ENCODE measurements around the gene ZNF275. TPM values are rescaled to one million over a fixed set of nuclear protein-coding genes. Genes with fewer than 3 reads are reported as not detected.

Gene ZNF275
- total RNA-seq, 2 experiments from 2014 or later, result 19.6 to 20.2 TPM

GRCh38 chrX:153333266-153333665, 687 bp upstream of the ZNF275 start:
- ChIA-PET POLR2A (no interaction called here), CTCF (ENCODE audit: unreplicated experiment) (no interaction called here)
- 0 out of 2 replicates have a peak overlapping the region, but pooled peaks have one; percentile 16 for H2AFZ ChIP-seq (ENCODE audit: low read length)
- H3K4me3 ChIP-seq (ENCODE audit: low read depth, low read length, poor library complexity, severe bottlenecking), result peak overlapping the region; percentile 84
- no TSS peak for BruUV-seq (replicated peaks)
- no peaks in the 10 kb centered on the region for H3K9me3 ChIP-seq (ENCODE audit: low read length)
- no peaks in the 10 kb centered on the region; the same call in 1 of the 2 replicates for H3K9me2 ChIP-seq (ENCODE audit: insufficient read depth, low read length)
- H4K20me1 ChIP-seq (ENCODE audit: insufficient read depth, low read length), result no peaks in the 10 kb centered on the region; the same call in 1 of the 2 replicates
- DNase-seq (ENCODE audit: low spot score), result no peak
- peaks cover 16% of the 10 kb centered on the region; the same call in 1 of the 2 replicates for H3K36me3 ChIP-seq (ENCODE audit: insufficient read depth, low read length)
- no peak overlapping the region for H3K27ac ChIP-seq (ENCODE audit: low read depth, low read length, poor library complexity, severe bottlenecking)
- H3K4me2 ChIP-seq (ENCODE audit: low read length), result peak overlapping the region; percentile 79; the same call in 1 of the 2 replicates
- TF ChIP-seq CTCF (conservative IDR thresholded peaks at IDR 0.05; ENCODE audit: low read length) (no peak), EZH2phosphoT487 (IDR thresholded peaks at IDR 0.05; ENCODE audit: borderline replicate concordance, low read depth, low read length) (no peak)
- no peaks in the 10 kb centered on the region for H3K79me2 ChIP-seq (ENCODE audit: insufficient read depth, low read depth, low read length)
- H3K4me1 ChIP-seq (ENCODE audit: insufficient read depth, low read length, poor library complexity, severe bottlenecking), result peaks cover 40% of the 10 kb centered on the region
- intact Hi-C loops (cut with micrococcal nuclease; ENCODE audit: unreplicated experiment), result no loop called here

GRCh38 chrX:153334654-153335295, 822 bp downstream of the ZNF275 start:
- Histone ChIP-seq H3K79me2 (ENCODE audit: insufficient read depth, low read depth, low read length) (no peaks in the 10 kb centered on the region), H3K4me3 (ENCODE audit: low read depth, low read length, poor library complexity, severe bottlenecking) (peak overlapping the region; percentile 84), H3K9me3 (ENCODE audit: low read length) (no peaks in the 10 kb centered on the region), H3K4me2 (ENCODE audit: low read length) (peak overlapping the region; percentile 70), H3K4me1 (ENCODE audit: insufficient read depth, low read length, poor library complexity, severe bottlenecking) (peaks cover 40% of the 10 kb centered on the region), H3K9me2 (ENCODE audit: insufficient read depth, low read length) (no peaks in the 10 kb centered on the region; the same call in 1 of the 2 replicates), H3K36me3 (ENCODE audit: insufficient read depth, low read length) (peaks cover 29% of the 10 kb centered on the region), H3K27ac (ENCODE audit: low read depth, low read length, poor library complexity, severe bottlenecking) (no peak overlapping the region), H4K20me1 (ENCODE audit: insufficient read depth, low read length) (no peaks in the 10 kb centered on the region; the same call in 1 of the 2 replicates), H2AFZ (ENCODE audit: low read length) (no peak overlapping the region)
- ChIA-PET CTCF (ENCODE audit: unreplicated experiment) (no interaction called here), POLR2A (interaction anchor here (1.7 kb wide), 1 partner anchor 41 kb away, joined by 6 read pairs; no protein-coding TSS in a partner anchor)
- intact Hi-C loops (cut with micrococcal nuclease; ENCODE audit: unreplicated experiment), result no loop called here
- no peak for TF ChIP-seq EZH2phosphoT487 (IDR thresholded peaks at IDR 0.05; ENCODE audit: borderline replicate concordance, low read depth, low read length)
- no peak for TF ChIP-seq CTCF (conservative IDR thresholded peaks at IDR 0.05; ENCODE audit: low read length)
- DNase-seq (ENCODE audit: low spot score), result no peak
- no TSS peak for BruUV-seq (replicated peaks)
